ENCODE data around the gene DAGLA.

DNA sequence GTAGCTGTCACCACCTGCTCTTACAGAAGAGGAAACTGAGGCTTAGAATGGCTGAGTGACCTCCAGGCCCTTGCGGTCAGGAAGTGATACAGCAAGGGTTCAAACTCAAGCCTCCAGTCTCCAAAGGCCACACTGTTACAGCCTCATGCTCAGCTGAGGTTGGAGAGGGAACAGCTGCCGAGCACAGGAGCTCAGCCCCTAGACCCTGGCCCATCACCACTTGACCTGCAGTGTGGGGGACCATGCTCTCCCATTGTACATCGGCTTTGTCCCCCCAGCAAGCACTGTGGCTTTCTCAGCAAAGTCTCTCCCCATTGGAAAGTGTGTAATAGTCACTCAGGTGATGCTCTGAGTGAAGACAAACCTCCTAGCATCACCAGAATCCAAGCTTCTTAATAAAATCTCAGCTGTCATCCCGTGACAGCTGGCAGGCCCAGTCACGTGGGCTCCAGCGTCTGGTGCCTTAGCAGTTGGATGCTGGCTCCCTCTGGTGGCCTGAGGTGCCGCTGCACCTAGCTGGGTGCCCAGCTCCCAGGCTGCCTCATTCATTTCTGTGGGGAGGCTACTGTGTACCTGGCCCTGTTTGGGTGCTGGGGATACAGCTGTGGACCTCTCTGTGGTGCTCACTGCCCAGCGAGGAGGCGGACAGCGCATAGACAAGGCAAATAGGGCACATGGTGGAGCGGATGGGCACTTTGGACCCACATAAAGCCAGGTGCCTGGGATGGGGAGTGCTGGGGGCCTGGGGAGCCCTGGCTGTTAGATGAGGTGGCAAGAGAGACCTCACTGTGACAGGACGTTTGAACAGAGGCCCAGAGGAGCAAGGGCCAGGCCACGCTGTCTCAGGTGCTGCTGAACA lies 53.2 kb downstream of the DAGLA start:
- TF ChIP-seq, protein P1, sequence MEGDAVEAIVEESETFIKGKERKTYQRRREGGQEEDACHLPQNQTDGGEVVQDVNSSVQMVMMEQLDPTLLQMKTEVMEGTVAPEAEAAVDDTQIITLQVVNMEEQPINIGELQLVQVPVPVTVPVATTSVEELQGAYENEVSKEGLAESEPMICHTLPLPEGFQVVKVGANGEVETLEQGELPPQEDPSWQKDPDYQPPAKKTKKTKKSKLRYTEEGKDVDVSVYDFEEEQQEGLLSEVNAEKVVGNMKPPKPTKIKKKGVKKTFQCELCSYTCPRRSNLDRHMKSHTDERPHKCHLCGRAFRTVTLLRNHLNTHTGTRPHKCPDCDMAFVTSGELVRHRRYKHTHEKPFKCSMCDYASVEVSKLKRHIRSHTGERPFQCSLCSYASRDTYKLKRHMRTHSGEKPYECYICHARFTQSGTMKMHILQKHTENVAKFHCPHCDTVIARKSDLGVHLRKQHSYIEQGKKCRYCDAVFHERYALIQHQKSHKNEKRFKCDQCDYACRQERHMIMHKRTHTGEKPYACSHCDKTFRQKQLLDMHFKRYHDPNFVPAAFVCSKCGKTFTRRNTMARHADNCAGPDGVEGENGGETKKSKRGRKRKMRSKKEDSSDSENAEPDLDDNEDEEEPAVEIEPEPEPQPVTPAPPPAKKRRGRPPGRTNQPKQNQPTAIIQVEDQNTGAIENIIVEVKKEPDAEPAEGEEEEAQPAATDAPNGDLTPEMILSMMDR (IDR thresholded peaks at IDR 0.05) = peak; percentile 91 to 99 (median 99)
- TF ChIP-seq POLR2A (IDR thresholded peaks at IDR 0.05) (no peak), POLR2AphosphoS5 (IDR thresholded peaks at IDR 0.05) (peak; percentile 64 to 82 (median 78))
